HG02798 (cell line): ENCODE measurements around the gene TBX2.

Source experiments
- ATAC-seq: cut with Tn5 transposase; IDR thresholded peaks from one replicate; pipeline ENCODE4 v1.9.1; 2021; ENCODE audit warnings: mild to moderate bottlenecking; ENCODE audit not compliant: unreplicated experiment, poor library complexity

Gene TBX2

GRCh38 chr17:61411261-61412142, 11.9 kb downstream of the TBX2 start:
- ATAC-seq = no peak

DNA sequence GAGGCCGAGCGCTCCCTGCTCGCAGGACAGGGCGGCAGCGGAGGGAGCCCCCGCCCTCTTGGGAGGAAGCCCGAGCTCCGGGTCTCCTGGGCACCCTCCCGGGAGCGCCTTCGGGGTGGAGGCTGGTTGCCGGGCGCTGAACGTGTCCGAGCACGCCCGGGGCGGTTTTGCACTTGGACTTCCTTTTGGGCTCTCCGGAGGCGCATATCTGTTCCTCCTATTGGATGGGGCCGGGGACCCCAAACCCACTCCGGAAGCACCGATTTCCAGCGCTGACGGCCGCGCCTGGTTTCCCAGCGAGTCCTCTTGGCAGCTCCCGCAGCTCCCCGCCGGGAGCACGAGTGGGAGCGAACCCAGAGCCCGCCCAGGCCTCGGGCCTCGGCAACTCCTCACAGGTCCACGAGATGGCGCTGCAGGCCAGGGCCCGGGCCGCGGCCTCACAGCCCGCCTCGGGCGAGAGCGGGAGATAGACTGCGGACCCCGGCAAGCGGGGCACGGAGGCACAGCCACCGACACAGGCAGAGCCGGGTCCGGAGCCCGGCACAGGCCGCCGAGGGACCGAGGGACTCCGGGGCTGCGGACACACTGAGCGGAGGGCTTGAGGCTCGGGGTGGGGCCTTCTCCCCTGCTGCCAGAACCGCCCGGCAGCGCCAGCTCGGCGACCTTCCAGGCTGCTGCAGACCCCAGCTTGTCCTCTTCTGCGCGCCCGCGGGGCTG, 12.7 kb downstream of the TBX2 start:
- peak; percentile 71 for ATAC-seq

GRCh38 chr17:61412860-61413660, 13.4 kb downstream of the TBX2 start:
- no peak for ATAC-seq

DNA sequence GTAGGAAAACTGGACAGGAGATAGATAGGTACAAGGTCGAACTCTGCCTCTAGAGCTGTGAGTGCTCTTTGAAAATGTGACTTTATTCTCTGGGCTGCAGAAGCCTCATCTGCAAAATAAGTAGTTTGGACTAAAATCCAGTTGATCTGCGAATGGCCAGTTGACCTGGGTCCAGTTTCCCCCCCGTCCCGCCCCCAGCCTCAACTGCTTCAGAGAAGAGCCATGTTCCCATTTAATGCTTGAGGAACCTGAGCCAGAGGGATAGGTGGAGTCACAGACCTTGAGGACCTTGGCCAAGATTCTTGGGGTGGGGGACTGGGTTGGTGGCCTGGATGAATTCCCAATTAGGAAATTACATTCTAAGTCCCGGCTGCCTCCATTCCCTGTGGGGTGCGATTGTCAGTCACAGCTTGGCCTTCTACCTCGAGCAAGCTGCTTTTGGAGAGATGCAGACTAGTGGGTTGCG, 14.1 kb downstream of the TBX2 start:
- no peak for ATAC-seq

GRCh38 chr17:61414141-61414935, 14.7 kb downstream of the TBX2 start:
- ATAC-seq = no peak

- ATAC-seq = no peak
Observed at GRCh38 chr17:61414936-61415251, 15.3 kb downstream of the TBX2 start.

- ATAC-seq = no peak
Observed at GRCh38 chr17:61415374-61416210, 15.9 kb downstream of the TBX2 start.

DNA sequence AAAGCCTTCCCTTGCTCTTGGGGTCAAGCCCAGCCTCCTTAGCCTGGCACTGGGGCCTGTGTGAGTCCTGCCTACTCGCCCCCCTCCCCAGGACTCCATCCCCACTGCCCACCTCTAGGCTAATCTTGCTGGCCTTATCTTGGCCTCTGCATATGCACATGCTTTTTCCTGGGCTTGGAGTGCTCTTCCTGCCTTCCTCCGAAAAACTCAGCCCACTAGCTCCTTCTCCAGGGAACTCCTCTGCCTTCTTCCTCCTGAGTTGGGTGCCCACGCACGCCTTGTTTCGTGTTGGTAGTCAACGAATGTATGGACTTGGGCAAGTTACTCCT, 16.5 kb downstream of the TBX2 start:
- ATAC-seq = no peak

DNA sequence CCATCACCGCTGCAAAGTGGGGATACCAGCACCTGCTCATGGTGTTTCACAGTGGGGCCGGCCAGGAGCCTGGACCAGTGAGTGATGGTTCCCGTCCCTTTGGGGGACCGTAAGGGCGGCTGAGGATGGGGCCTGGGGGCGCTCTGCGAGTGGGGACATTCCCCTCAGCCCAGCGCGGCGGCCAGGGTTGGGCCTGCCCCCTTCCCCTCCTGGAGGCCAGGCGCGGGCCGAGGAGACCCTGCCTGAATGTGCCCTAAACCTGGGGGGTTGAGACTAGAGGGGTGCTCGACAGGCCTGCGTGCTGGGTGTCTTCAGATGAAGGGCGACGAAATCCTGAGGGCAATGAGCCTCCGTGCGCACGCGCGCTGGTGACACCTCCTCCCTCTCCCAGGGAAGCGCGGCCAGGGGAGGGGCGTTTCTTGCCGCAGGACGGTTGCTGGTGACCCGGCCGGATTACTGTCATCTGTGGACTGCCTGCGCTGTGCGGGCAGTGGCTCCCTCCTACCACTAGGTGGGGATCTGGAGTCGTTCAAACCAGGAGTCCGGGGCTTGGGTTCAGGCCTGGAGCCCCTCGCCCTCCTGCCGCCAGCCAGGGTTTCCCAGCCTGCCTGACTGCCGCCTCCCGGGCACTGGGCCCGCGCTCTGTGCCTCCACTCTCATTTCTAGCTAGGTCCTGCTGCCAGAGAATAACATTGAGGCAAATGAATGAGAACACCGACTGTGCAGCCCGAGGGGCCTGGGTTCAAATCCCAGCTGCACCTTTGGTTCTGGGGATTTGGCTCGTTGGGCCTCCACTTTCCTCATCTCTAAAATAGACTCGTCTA, 17.1 kb downstream of the TBX2 start:
- ATAC-seq = peak; percentile 45

DNA sequence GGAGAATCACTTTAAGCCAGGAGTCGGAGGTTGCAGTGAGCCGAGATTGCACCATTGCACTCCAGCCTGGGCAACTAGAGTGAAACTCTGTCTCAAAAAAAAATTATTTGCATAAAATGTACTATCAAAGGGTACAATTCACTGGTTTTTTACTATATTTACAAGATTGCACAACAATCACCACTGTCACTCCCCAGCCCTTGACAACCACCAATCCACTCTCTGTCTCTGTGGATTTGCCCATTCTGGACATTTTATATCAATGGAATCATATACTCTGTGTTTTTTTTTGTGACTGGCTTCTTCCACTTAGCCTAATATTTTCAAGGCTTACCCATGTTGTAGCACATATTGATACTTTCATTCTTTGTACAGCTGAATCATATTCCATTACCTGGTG, 18.8 kb downstream of the TBX2 start:
- no peak for ATAC-seq

DNA sequence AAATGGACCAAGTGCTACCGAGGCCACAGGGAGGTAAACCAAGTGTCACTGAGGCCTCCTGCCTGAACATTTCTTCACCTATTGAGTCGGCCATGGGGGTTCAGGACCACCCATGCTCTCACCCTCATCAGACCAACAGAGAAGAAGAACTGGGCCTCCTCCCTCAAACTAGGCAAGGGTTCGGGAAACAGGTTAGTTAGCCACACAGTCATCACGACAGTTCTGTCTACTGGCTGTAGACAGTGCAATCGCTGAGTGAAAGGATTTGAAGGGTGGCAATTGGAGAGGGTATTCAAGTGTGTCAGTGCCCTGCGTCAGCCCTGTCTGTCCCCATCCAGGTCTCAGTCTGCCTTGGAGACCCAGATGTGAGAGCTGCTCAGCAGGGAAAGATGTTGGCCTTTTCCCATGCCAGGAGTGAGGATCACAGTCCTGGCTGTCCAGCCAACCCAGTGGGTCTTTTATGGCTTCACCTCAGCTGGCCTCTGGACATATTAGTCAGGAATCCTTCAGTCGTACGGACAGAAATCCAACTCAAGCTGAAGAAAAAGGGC, 19.9 kb downstream of the TBX2 start:
- no peak for ATAC-seq

DNA sequence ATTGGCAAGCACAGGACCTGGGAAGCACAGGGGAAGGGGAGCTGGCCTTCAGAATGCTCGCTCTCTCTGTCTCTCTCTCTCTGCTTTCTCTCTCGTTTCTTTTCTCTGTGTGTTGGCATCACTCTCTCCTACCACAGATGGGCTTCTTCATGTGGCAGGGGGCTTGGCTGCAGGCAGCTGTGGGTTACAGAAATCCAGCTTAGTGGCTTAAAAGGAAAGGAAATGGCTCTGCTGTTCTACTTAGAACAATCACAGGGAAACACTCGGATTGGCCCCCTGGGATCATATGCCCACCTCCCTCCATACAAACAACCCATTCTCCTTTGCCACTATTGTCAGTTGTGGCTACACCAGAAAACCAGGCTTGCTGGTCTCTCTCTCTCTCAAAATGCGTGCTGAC, 20.4 kb downstream of the TBX2 start:
- ATAC-seq = no peak

GRCh38 chr17:61420745-61421398, 21.2 kb downstream of the TBX2 start:
- no peak for ATAC-seq

GRCh38 chr17:61421460-61421859, 21.8 kb downstream of the TBX2 start:
- no peak for ATAC-seq

GRCh38 chr17:61422116-61422799, 22.6 kb downstream of the TBX2 start:
- no peak for ATAC-seq

DNA sequence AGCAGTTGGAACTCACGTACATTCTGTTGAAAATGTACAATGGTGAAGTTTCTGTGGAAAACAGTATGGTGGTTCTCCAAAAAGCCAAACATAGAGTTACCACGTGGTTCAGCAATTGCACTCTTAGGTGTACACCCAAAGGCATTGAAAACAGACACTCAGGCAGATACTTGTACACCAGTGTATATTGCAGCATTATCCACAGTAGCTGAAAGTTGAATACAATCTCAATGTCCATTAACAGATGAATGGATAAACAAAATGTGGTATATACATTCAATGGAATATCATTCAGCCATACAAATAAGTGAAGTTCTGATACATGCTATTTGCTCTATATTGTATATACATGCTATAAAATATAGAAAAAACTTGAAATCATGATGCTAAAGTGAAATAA, 23.2 kb downstream of the TBX2 start:
- ATAC-seq = no peak

GRCh38 chr17:61423967-61424649, 24.5 kb downstream of the TBX2 start:
- no peak for ATAC-seq
